HFFc6 (cell line): ENCODE measurements around the gene COMMD1. TPM values are rescaled to one million over a fixed set of nuclear protein-coding genes. Genes with fewer than 3 reads are reported as not detected.

Experiments
- DNase-seq: peaks from one replicate; pipeline ENCODE4 v3.0.0-alpha.2; 2018
- H3K27ac Mint-ChIP-seq: 2 replicates; pipeline ENCODE4 v1.8.0; 2020; ENCODE audit warnings: mild to moderate bottlenecking, mixed read lengths
- H3K27me3 Mint-ChIP-seq: 2 replicates; pipeline ENCODE4 v1.8.0; 2021; ENCODE audit warnings: mild to moderate bottlenecking, moderate library complexity, mixed read lengths; ENCODE audit not compliant: insufficient read depth
- H3K36me3 Mint-ChIP-seq: 2 replicates; pipeline ENCODE4 v1.8.0; 2021; ENCODE audit warnings: low read depth, mixed read lengths
- H3K4me1 Mint-ChIP-seq: 2 replicates; pipeline ENCODE4 v1.8.0; 2020; ENCODE audit warnings: low read depth, mixed read lengths
- H3K4me3 Mint-ChIP-seq: 2 replicates; pipeline ENCODE4 v1.8.0; 2020; ENCODE audit warnings: mild to moderate bottlenecking, moderate library complexity, mixed read lengths
- H3K9me3 Mint-ChIP-seq: 2 replicates; pipeline ENCODE4 v1.8.0; 2020; ENCODE audit warnings: mild to moderate bottlenecking, mixed read lengths
- CTCF ChIP-seq: fragments of 200-600 bp; sonication (generic); IDR thresholded peaks from 2 replicates; pipeline ENCODE4 v1.5.0; 2021; ENCODE audit warnings: antibody characterized with exemption, mild to moderate bottlenecking
- total RNA-seq, 6 experiments: library from RNA; stranded (reverse); fragmentation: NEBNext Ultra II Directional; extraction: Animal tissue kit (Norgen Biotek cat#: 25700); gene quantifications; 2 replicates in 1 of 6; 3 replicates in 5 of 6; pipeline ENCODE4 v1.2.3, GENCODE V29; 2021

The COMMD1 gene
- total RNA-seq, 6 experiments from 2014 or later = 41.1 to 53.6 (median 48.3) TPM

- H3K4me3 Mint-ChIP-seq = no peak overlapping the region
- DNase-seq = no peak
These were observed 168.8 kb downstream of the COMMD1 start for GRCh38 chr2:62074233-62074632.

GRCh38 chr2:62076980-62077638, 171.6 kb downstream of the COMMD1 start:
- no peaks in the 10 kb centered on the region for H3K9me3 Mint-ChIP-seq
- TF ChIP-seq CTCF = no peak

More at GRCh38 chr2:62074233-62074632, 168.8 kb downstream of the COMMD1 start:
- Mint-ChIP-seq H3K36me3 (peaks cover 9% of the 10 kb centered on the region; the same call in 1 of the 2 replicates), H3K27ac (no peak overlapping the region), H3K9me3 (no peaks in the 10 kb centered on the region), H3K27me3 (no peaks in the 10 kb centered on the region), H3K4me1 (peaks cover 7% of the 10 kb centered on the region)
- no peak for TF ChIP-seq CTCF

GRCh38 chr2:62084801-62085200, 179.3 kb downstream of the COMMD1 start:
- no peak overlapping the region for H3K27ac Mint-ChIP-seq
- H3K4me1 Mint-ChIP-seq = peaks cover 13% of the 10 kb centered on the region
- H3K4me3 Mint-ChIP-seq = no peak overlapping the region
- DNase-seq = no peak
- H3K9me3 Mint-ChIP-seq = no peaks in the 10 kb centered on the region
- H3K36me3 Mint-ChIP-seq = peaks cover 5% of the 10 kb centered on the region; the same call in 1 of the 2 replicates
- TF ChIP-seq CTCF = no peak
- H3K27me3 Mint-ChIP-seq = no peaks in the 10 kb centered on the region

More at GRCh38 chr2:62076980-62077638, 171.6 kb downstream of the COMMD1 start:
- peaks cover 15% of the 10 kb centered on the region; the same call in 1 of the 2 replicates for H3K36me3 Mint-ChIP-seq
- H3K27me3 Mint-ChIP-seq = no peaks in the 10 kb centered on the region
- no peak overlapping the region for H3K27ac Mint-ChIP-seq
- no peak for DNase-seq
- peaks cover 10% of the 10 kb centered on the region for H3K4me1 Mint-ChIP-seq
- H3K4me3 Mint-ChIP-seq = no peak overlapping the region

- H3K36me3 Mint-ChIP-seq = no peaks in the 10 kb centered on the region
- no peaks in the 10 kb centered on the region for H3K9me3 Mint-ChIP-seq
- H3K4me3 Mint-ChIP-seq = no peak overlapping the region
- no peak for TF ChIP-seq CTCF
- no peak for DNase-seq
- H3K27ac Mint-ChIP-seq = no peak overlapping the region
- no peaks in the 10 kb centered on the region for H3K27me3 Mint-ChIP-seq
- H3K4me1 Mint-ChIP-seq = no peaks in the 10 kb centered on the region
These were observed 184.2 kb downstream of the COMMD1 start for GRCh38 chr2:62089658-62090057.

- H3K27ac Mint-ChIP-seq = no peak overlapping the region
- no peaks in the 10 kb centered on the region for H3K9me3 Mint-ChIP-seq
- TF ChIP-seq CTCF = no peak
- H3K36me3 Mint-ChIP-seq = no peaks in the 10 kb centered on the region
- no peaks in the 10 kb centered on the region for H3K27me3 Mint-ChIP-seq
- DNase-seq = no peak
- no peaks in the 10 kb centered on the region for H3K4me1 Mint-ChIP-seq
- no peak overlapping the region for H3K4me3 Mint-ChIP-seq
These were observed 186.0 kb downstream of the COMMD1 start for GRCh38 chr2:62091471-62091870.
